RWPE1 (cell line): ENCODE data around the gene ADAMTS19.

Source experiments
- CTCF ChIA-PET: fragments of 350-600 bp; sonication (Branson Sonifier 250); formaldehyde crosslinking; extraction: SDS; loops from one replicate; lab custom pipeline; 2021; lab: Yijun Ruan, JAX
- POLR2A ChIA-PET: fragments of 400-600 bp; formaldehyde crosslinking; extraction: SDS; loops from one replicate; lab custom pipeline; 2020; ENCODE audit warnings: antibody characterized with exemption; ENCODE audit not compliant: low non-redundant PET; lab: Yijun Ruan, JAX
- DNase-seq: peaks from one replicate; pipeline ENCODE4 v3.0.0; 2012; ENCODE audit warnings: low spot score
- H3K27ac ChIP-seq: fragments of 450-650 bp; 2 replicates; pipeline ENCODE4 v1.5.1; 2017
- TF ChIP-seq, protein P1 (sequence below): fragments of 450-650 bp; conservative IDR thresholded peaks from 2 replicates; pipeline ENCODE4 v1.5.1; 2017; ENCODE audit warnings: low read depth, mild to moderate bottlenecking

ADAMTS19 gene

DNA sequence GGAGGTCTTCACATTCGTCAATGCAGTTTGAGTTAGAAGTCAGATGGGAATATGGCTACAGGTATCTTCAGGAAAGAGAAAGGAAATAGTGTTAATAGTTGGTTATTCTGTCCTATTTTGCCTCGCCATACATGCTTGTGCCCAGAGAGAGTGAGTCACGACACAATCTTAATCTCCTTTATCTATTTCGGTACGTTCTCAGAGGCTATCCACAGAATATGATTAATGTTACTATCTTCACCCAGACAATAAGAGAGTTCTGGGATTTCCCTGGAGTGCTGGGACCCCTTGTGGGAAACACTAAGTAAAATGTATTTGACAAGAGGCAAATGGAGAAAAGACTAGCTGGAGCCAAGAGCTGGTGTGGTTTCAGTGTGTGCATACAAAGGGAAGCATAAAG is 313.3 kb downstream of the ADAMTS19 start:
- POLR2A ChIA-PET = no interaction called here
- H3K27ac ChIP-seq = no peak overlapping the region
- TF ChIP-seq, protein P1, sequence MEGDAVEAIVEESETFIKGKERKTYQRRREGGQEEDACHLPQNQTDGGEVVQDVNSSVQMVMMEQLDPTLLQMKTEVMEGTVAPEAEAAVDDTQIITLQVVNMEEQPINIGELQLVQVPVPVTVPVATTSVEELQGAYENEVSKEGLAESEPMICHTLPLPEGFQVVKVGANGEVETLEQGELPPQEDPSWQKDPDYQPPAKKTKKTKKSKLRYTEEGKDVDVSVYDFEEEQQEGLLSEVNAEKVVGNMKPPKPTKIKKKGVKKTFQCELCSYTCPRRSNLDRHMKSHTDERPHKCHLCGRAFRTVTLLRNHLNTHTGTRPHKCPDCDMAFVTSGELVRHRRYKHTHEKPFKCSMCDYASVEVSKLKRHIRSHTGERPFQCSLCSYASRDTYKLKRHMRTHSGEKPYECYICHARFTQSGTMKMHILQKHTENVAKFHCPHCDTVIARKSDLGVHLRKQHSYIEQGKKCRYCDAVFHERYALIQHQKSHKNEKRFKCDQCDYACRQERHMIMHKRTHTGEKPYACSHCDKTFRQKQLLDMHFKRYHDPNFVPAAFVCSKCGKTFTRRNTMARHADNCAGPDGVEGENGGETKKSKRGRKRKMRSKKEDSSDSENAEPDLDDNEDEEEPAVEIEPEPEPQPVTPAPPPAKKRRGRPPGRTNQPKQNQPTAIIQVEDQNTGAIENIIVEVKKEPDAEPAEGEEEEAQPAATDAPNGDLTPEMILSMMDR = no peak
- CTCF ChIA-PET = interaction anchor here (4.6 kb wide), 1 partner anchor 79 kb away, joined by 78 read pairs; no protein-coding TSS in a partner anchor
- DNase-seq = no peak

DNA sequence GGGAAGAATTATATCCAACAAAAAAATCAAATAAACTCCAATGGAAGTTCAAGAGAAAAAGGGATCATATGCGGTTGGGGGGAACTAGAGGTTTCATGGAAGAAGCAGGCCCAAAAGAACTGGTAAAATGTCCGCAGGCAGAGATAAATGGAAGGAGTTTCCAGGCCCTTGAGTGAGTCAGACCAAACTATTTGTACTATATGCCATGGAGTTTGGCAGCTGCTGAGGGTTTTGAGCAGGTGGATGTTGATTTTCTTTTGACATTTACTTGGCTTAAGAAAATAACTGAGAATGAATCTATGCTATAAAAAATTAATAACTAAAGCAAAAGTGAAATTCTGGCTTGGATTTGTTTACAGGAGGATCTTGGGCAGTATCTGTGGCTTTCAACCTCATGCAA is 321.5 kb downstream of the ADAMTS19 start:
- CTCF ChIA-PET = no interaction called here
- TF ChIP-seq, protein P1 = no peak
- no peak overlapping the region for H3K27ac ChIP-seq
- DNase-seq = no peak
- POLR2A ChIA-PET = no interaction called here
